NCI-H748 (cell line): ENCODE data around the gene PRDX1.

Experiments
- DNase-seq: peaks from one replicate; lab custom pipeline; 2025; ENCODE audit not compliant: unreplicated experiment; lab: John Stamatoyannopoulos, UW

Gene PRDX1

GRCh38 chr1:45521413-45522323 lies at the start of gene PRDX1:
Gene PRDX1 (minus strand): TSS chr1:45521884. CDS start chr1:45519043, 2,841 bp downstream.
- peak; percentile 96 for DNase-seq

DNA sequence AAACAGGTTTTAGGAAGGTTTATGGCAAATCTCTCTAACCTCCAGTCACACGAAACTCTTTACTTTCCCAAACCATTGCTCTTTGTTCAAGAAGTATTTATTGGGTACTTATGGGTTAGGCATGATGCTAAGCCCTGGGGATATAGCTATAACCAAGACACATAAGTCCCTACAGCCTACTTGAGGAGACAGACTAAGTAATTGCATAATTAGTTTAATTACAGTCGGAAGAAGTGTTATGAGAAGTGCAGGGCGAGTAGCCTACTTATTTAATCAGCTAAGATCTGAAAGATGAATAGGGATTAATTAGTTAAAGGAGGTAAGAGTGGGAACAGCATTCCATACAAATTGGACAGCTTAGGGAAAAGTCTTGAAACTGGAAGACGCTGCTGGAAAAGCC lies 48.9 kb upstream of the PRDX1 start:
- no peak for DNase-seq

- peak; percentile 69 for DNase-seq
These were observed 48.4 kb upstream of the PRDX1 start for GRCh38 chr1:45569962-45570581.

- DNase-seq, result no peak
These were observed 47.9 kb upstream of the PRDX1 start for GRCh38 chr1:45569571-45569961.

- DNase-seq, result no peak
These were observed 46.7 kb upstream of the PRDX1 start for GRCh38 chr1:45568421-45568820.

- no peak for DNase-seq
These were observed 46.2 kb upstream of the PRDX1 start for GRCh38 chr1:45567911-45568310.

DNA sequence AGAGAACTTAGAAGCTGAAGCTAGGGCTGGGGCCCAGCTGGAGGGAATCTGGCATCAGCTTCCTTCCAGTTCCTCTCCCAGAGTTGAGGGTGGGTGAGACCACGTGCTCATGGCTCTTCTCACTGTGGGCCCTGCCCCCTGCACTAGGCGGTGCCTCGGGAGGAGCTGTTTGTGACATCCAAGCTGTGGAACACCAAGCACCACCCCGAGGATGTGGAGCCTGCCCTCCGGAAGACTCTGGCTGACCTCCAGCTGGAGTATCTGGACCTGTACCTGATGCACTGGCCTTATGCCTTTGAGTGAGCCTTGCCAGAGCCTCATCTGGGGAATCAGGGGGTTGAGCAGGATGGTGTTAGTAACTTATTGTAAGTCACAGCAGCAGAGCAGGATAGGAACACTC lies 45.0 kb upstream of the PRDX1 start:
- DNase-seq, result no peak

- no peak for DNase-seq
These were observed 42.2 kb upstream of the PRDX1 start for GRCh38 chr1:45563843-45564242.

- peak; percentile 13 for DNase-seq
These were observed 35.8 kb upstream of the PRDX1 start for GRCh38 chr1:45557422-45557944.

- DNase-seq, result no peak
These were observed 32.5 kb upstream of the PRDX1 start for GRCh38 chr1:45554198-45554597.

- DNase-seq, result peak; percentile 85
These were observed 30.6 kb upstream of the PRDX1 start for GRCh38 chr1:45552331-45552730.

- no peak for DNase-seq
These were observed 30.0 kb upstream of the PRDX1 start for GRCh38 chr1:45551684-45552083.

DNA sequence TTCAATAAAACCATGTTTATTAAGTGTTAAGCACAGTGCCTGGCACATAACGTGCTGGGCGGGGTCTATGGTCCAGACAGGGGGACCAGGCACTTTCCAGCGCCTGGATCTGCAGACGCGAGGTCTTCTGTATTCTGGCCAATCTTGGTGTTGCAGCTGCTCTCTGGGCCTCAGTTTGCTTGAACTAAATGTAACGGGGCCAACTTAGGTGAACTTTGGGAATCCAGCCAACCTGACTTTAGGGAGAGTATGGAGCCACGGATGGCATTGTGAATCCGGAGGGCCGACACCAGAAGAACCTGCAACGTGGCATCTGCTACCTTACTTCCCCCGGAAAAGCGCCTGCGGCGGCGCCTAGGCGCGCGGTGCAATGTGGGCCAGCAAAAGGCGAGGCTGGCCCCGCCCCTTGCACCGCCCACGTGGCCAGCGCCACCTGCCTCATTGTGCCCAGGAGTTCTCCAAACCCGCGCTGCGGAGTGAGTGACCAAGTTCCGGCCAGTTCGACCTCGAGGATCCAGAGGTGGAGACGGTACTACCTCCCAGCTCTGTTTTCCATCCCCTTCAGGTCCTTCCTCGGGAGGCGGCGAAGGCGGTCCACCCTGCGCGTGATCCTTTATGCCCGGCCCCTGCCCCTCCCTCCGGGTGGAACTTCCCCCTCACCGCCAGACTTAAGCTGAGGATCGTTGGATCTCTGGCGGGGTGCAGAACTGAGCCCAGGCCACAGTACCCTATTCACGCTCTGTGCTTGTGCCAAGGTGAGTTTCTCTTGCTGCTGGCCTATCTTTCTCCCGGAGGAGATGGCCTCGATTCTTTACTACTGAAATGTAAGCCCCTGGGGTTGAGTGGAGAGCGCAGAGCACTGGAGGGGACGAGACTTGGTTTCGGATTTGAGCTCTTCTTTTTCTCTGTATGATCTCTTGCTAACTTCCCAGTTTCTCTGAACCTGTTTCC lies 29.0 kb upstream of the PRDX1 start, which contains the start of gene AKR1A1:
Gene AKR1A1 (plus strand): TSS at position 426 of the 951 bp plus-strand sequence. CDS start 10,969 bp downstream, outside the sequence.
- DNase-seq, result peak; percentile 96

- DNase-seq, result no peak
These were observed 24.0 kb upstream of the PRDX1 start for GRCh38 chr1:45545553-45546310.

DNA sequence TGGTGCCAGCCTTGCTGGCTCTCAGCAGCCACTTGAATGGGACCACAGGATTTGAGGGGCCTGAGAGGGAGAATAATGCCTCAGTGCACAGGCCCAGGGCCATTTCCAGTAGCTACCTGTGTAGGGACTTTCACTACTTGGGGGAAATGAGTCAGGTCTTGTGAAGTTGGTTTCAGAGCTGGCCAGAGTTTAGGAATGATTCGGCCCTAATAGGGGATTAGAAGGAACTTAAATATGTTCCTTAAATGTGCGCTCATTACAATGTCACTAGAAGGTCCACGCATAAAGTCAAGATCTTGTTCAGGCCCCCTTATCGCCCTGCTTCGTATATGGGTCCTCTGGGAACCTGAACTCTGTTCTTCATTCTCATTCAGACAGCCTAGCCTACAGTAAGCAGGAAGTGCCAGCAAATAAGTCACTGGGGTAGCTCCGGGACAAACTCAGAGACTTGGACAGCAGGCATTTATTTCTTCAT lies 23.4 kb upstream of the PRDX1 start:
- DNase-seq, result no peak

- DNase-seq, result no peak
These were observed 22.8 kb upstream of the PRDX1 start for GRCh38 chr1:45544530-45544929.

DNA sequence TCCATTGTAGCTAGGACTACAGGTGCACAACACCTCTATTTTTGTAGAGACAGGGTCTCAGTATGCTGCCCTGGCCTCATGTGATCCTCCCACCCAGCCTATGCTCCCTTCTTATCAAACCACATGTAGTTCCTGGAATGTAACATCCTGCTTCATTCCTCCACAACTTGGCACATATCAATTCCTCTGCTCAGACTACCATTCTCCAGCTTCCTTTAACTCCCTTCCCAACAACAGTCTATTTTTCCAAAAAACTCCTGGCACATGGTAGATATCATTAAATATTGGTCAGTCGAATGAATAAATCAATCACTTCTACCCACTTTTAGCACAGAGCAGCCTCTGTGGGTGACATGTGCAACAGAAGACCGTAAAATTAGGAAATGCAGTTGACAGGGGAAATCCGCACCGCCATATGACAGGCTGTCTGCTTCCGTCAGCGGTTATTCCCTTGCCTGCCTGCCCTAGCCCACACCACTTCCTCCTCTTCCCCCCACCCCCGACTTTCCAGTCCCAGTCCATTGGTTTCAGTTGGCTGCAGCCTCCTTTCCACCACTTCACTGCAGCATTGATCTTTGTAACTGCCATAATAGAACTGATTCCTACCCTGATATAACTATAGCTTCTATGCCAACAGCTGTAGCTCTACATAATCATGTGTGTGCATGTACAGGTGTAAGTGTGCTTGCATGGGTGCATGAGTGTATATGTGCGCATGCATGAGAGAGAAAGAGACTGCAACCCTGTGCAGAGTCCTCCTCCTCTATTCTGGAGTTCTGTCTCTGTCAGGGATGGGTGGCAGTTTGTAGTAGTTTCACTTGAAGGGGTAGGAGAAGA lies 22.1 kb upstream of the PRDX1 start:
- no peak for DNase-seq

DNA sequence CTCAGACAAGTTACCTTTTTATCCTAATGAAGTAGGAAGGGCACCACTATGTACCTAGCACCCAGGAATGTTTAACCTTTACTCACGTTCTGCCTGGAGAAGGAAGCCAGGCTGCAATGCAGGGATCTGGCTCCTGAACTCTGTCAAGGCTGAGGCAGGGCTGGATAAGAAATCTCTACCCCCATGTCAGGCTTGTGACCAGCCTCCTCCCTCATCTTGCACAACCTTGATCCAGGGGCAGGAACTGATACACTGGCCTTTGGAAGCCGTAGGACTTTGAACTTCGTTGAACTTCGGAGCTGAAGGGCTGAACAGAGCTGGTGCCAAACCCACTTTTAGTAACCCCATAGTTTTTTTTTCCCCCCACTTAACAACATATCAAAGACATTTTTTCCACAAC lies 20.9 kb upstream of the PRDX1 start:
- no peak for DNase-seq

DNA sequence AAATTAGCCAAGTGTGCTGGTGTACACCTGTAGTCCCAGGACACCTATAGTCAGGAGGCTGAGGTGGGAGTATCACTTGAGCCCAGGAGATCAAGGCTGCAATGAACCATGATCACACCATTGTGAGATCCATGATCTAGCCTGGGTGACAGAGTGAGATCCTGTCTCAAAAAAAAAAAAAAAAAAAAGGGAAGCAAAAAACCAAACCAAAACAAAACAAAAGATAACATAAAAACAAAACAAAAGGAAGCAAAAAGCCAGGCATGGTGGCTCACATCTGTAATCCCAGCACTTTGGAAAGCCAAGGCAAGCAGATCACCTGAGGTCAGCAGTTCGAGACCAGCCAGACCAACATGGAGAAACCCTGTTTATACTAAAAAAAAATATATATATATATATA lies 19.5 kb upstream of the PRDX1 start:
- no peak for DNase-seq
